HCT116 (cell line): ENCODE results near the gene MTHFD1L. TPM values are rescaled to one million over a fixed set of nuclear protein-coding genes. Genes with fewer than 3 reads are reported as not detected.
"Not testable (repeated sequence)": the region's sequence is repeated elsewhere in the genome, so short reads cannot be mapped to it uniquely, and the experiment has no call there.

Experiments
- ATAC-seq: fragments of 200-7000 bp; cut with Tn5 transposase; 2 replicates; pipeline ENCODE4 v1.9.1; 2020; ENCODE audit warnings: mild to moderate bottlenecking, moderate library complexity
- BruUV-seq: library from RNA; stranded (reverse); fragments of 400-500 nt; replicated peaks from 2 replicates; lab custom pipeline; 2021; lab: Mats Ljungman, UMichigan
- CTCF ChIA-PET: fragments of 300-600 bp; sonication (Branson Sonifier 250); formaldehyde crosslinking; loops from one replicate; lab custom pipeline; 2021; ENCODE audit warnings: antibody characterized with exemption; lab: Charles Lee
- POLR2A ChIA-PET: fragments of 300-600, 350-600 bp; sonication (Branson Sonifier 250); formaldehyde crosslinking; loops from one replicate; lab custom pipeline; 2021; ENCODE audit warnings: antibody characterized with exemption; lab: Charles Lee
- RAD21 ChIA-PET, 2 experiments: fragments of 300-600 bp; sonication (Branson Sonifier 250); formaldehyde crosslinking; loops; one replicate each; lab custom pipeline; 2023; ENCODE audit warnings: low total read pairs in 2 of 2; ENCODE audit not compliant: uncharacterized antibody in 2 of 2, unreplicated experiment in 2 of 2, low non-redundant PET in 1 of 2; lab: Charles Lee
- DNase-seq: peaks from one replicate; pipeline ENCODE4 v3.0.0-alpha.2; 2010; ENCODE audit warnings: low read depth, low spot score
- H2AFZ ChIP-seq: fragments of 200-600 bp; shearing (Covaris generic), sonication (generic); 2 replicates; pipeline ENCODE4 v1.6.1; 2017; ENCODE audit warnings: low read depth, mixed run types, mixed read lengths, antibody characterized with exemption, low read length; ENCODE audit not compliant: poor library complexity, severe bottlenecking
- H3K27ac ChIP-seq: 2 replicates; pipeline ENCODE4 v1.5.1; 2012; ENCODE audit warnings: low read depth, low read length
- H3K27me3 ChIP-seq: fragments of 200-600 bp; sonication (generic); 2 replicates; pipeline ENCODE4 v1.6.1; 2016; ENCODE audit warnings: mixed run types, low read length, mixed read lengths; ENCODE audit not compliant: insufficient read depth
- H3K36me3 ChIP-seq, 2 experiments: fragments of 200-500 bp in 1 of 2; fragments of 200-600 bp in 1 of 2; sonication (Bioruptor generic) in 1 of 2; sonication (generic) in 1 of 2; 2 replicates each; pipeline versions ENCODE4 v1.5.1 to v1.6.1; 2014 to 2016; ENCODE audit warnings: low read length in 2 of 2, inconsistent platforms in 1 of 2, mixed read lengths in 1 of 2, mixed run types in 1 of 2; ENCODE audit not compliant: insufficient read depth in 2 of 2, control insufficient read depth in 1 of 2
- H3K4me1 ChIP-seq, 2 experiments: fragments of 200-600 bp in 1 of 2; sonication (generic) in 1 of 2; 2 replicates each; pipeline versions ENCODE4 v1.5.1 to v1.6.1; 2012 to 2017; ENCODE audit warnings: low read length in 2 of 2, inconsistent platforms in 1 of 2, mild to moderate bottlenecking in 1 of 2, mixed read lengths in 1 of 2, mixed run types in 1 of 2, moderate library complexity in 1 of 2; ENCODE audit not compliant: insufficient read depth in 2 of 2, control insufficient read depth in 1 of 2
- H3K4me2 ChIP-seq: fragments of 200-600 bp; sonication (generic); 2 replicates; pipeline ENCODE4 v1.6.1; 2017; ENCODE audit warnings: mixed run types, low read length, mixed read lengths
- H3K4me3 ChIP-seq, 2 experiments: fragments of 200-600 bp in 1 of 2; sonication (generic) in 1 of 2; replicated peaks in 1 of 2; 2 replicates each; pipeline ENCODE4 v1.5.1; 2011 to 2016; ENCODE audit warnings: low read length in 2 of 2, control low read depth in 1 of 2, low read depth in 1 of 2, mild to moderate bottlenecking in 1 of 2, mixed read lengths in 1 of 2, mixed run types in 1 of 2
- H3K79me2 ChIP-seq: fragments of 200-600 bp; sonication (generic); 2 replicates; pipeline ENCODE4 v1.6.1; 2017; ENCODE audit warnings: mild to moderate bottlenecking, mixed run types, low read length, moderate library complexity, mixed read lengths; ENCODE audit not compliant: insufficient read depth
- H3K9ac ChIP-seq: fragments of 200-600 bp; sonication (generic); 2 replicates; pipeline ENCODE4 v1.6.1; 2016; ENCODE audit warnings: low read length, mixed read lengths
- H3K9me2 ChIP-seq: fragments of 200-600 bp; sonication (generic), shearing (Covaris generic); 2 replicates; pipeline ENCODE4 v1.6.1; 2017; ENCODE audit warnings: mixed run types, mild to moderate bottlenecking, moderate library complexity; ENCODE audit not compliant: insufficient read depth
- H3K9me3 ChIP-seq, 2 experiments: fragments of 200-500 bp in 1 of 2; fragments of 200-600 bp in 1 of 2; sonication (Bioruptor generic) in 1 of 2; sonication (generic) in 1 of 2; 2 replicates each; pipeline ENCODE4 v1.6.1; 2014 to 2017; ENCODE audit warnings: low read length in 2 of 2, mixed read lengths in 2 of 2, inconsistent platforms in 1 of 2, low read depth in 1 of 2, mild to moderate bottlenecking in 1 of 2, mixed run types in 1 of 2, moderate library complexity in 1 of 2; ENCODE audit not compliant: control insufficient read depth in 1 of 2, insufficient read depth in 1 of 2
- H4K20me1 ChIP-seq: fragments of 200-600 bp; sonication (generic), shearing (Covaris generic); 2 replicates; pipeline ENCODE4 v1.6.1; 2017; ENCODE audit warnings: mixed run types, mild to moderate bottlenecking, moderate library complexity; ENCODE audit not compliant: insufficient read depth
- EGR1 ChIP-seq: IDR thresholded peaks from 2 replicates; pipeline ENCODE4 v1.6.1; 2012; ENCODE audit warnings: low read depth
- FOSL1 ChIP-seq: IDR thresholded peaks from 2 replicates; pipeline ENCODE4 v1.6.1; 2012; ENCODE audit warnings: low read depth
- JUND ChIP-seq: IDR thresholded peaks from 2 replicates; pipeline ENCODE4 v1.6.1; 2012
- MAX ChIP-seq: IDR thresholded peaks from 2 replicates; pipeline ENCODE4 v1.6.1; 2012
- RAD21 ChIP-seq: IDR thresholded peaks from 2 replicates; pipeline ENCODE4 v1.6.1; 2012; ENCODE audit warnings: low read depth, mild to moderate bottlenecking
- REST ChIP-seq: IDR thresholded peaks from 2 replicates; pipeline ENCODE4 v1.6.1; 2012; ENCODE audit warnings: low read depth
- SIN3A ChIP-seq: IDR thresholded peaks from 2 replicates; pipeline ENCODE4 v1.6.1; 2012; ENCODE audit warnings: low read depth
- YY1 ChIP-seq: IDR thresholded peaks from 2 replicates; pipeline ENCODE4 v1.6.1; 2011; ENCODE audit warnings: low read length, low read depth, moderate library complexity, mild to moderate bottlenecking; ENCODE audit not compliant: insufficient replicate concordance; ENCODE audit errors: extremely low read depth
- ZFX ChIP-seq: fragments of 450-650 bp; IDR thresholded peaks from 2 replicates; pipeline ENCODE4 v1.6.1; 2017
- ZNF274 ChIP-seq: fragments of 200-500 bp; sonication (Bioruptor generic); IDR thresholded peaks from 2 replicates; pipeline ENCODE4 v1.6.1; 2014; ENCODE audit warnings: mild to moderate bottlenecking, low read depth, low read length, inconsistent platforms
- intact Hi-C: fragments of 100-400 bp; cut with micrococcal nuclease; formaldehyde crosslinking; loops from 2 replicates; pipeline ENCODE4 v1.10.0; 2022
- total RNA-seq: library from RNA; stranded (reverse); gene quantifications from one replicate; pipeline ENCODE4 v1.2.1, GENCODE V29; 2021; ENCODE audit not compliant: unreplicated experiment
- TF ChIP-seq, protein P1 (sequence below): IDR thresholded peaks from 2 replicates; pipeline ENCODE4 v1.6.1; 2012

MTHFD1L gene
- total RNA-seq, 1 experiment from 2014 or later: 127 TPM

DNA sequence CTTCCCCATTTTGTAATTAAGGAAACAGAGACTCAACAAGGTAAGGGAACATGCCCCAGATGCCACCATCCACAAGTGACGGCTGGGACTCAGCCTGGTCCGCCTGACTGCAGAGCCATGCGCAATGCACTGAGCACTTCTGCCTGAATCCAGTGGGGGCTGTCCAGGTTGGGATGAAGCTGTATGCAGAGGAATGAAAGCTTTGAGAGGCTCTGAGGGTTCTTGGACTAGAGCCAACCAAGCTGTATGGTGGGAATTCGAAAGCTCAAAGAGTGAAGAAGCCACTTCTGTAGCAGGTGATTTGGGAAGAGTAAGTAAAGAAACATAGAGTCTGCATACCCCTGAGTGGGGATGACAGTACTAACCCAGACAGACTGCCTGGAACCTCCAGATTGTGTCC, 246.6 kb downstream of the MTHFD1L start:
- no peaks in the 10 kb centered on the region for H3K36me3 ChIP-seq
- no peak for DNase-seq
- TF ChIP-seq EGR1 (no peak), RAD21 (no peak), FOSL1 (no peak), JUND (no peak), REST (no peak), SIN3A (no peak), ZFX (no peak), ZNF274 (no peak), YY1 (no peak), MAX (no peak)
- TF ChIP-seq, protein P1, sequence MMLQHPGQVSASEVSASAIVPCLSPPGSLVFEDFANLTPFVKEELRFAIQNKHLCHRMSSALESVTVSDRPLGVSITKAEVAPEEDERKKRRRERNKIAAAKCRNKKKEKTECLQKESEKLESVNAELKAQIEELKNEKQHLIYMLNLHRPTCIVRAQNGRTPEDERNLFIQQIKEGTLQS: no peak
- TF ChIP-seq, all 23 proteins: peak for 0
- ChIA-PET RAD21 (no interaction called here), CTCF (no interaction called here), POLR2A (interaction anchor here (1.0 kb wide), 1 partner anchor 214 kb away, joined by 3 read pairs; no protein-coding TSS in a partner anchor)
- H3K9ac ChIP-seq: no peak overlapping the region
- no peaks in the 10 kb centered on the region for H3K9me2 ChIP-seq
- no peak overlapping the region for H3K4me3 ChIP-seq
- BruUV-seq: no TSS peak
- H3K4me1 ChIP-seq: peaks cover 13 to 57% of the 10 kb centered on the region in 2 experiments
- H4K20me1 ChIP-seq: no peaks in the 10 kb centered on the region
- H2AFZ ChIP-seq: no peak overlapping the region
- intact Hi-C loops: no loop called here
- H3K27ac ChIP-seq: no peak overlapping the region
- H3K9me3 ChIP-seq: no peaks in the 10 kb centered on the region
- no peaks in the 10 kb centered on the region for H3K27me3 ChIP-seq
- H3K4me2 ChIP-seq: no peak overlapping the region
- ATAC-seq: peak; percentile 44; the same call in 1 of the 2 replicates
- H3K79me2 ChIP-seq: no peaks in the 10 kb centered on the region

DNA sequence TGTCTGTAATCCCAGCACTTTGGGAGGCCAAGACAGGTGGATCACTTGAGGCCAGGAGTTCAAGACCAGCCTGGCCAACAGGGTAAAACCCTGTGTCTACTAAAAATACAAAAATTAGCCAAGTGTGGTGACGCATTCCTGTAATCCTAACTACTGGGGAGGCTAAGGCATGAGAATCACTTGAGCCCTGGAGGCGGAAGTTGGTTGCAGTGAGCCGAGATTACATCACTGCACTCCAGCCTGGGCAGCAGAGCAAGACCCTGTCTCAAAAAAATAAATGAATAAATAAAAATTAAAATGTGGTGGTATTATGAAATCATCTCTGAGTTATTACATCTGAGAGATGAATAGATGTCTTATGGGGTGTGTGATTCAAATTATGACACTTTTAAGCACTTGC, 247.4 kb downstream of the MTHFD1L start:
- H3K4me2 ChIP-seq, H3K27ac ChIP-seq, H4K20me1 ChIP-seq, H3K4me3 ChIP-seq, DNase-seq, H2AFZ ChIP-seq, H3K9ac ChIP-seq, H3K79me2 ChIP-seq, BruUV-seq, RAD21 ChIA-PET, CTCF ChIA-PET, intact Hi-C loops, H3K9me3 ChIP-seq, H3K9me2 ChIP-seq, H3K27me3 ChIP-seq, ATAC-seq, H3K36me3 ChIP-seq: not testable (repeated sequence)
- POLR2A ChIA-PET: interaction anchor here (1.0 kb wide), 1 partner anchor 213 kb away, joined by 3 read pairs; no protein-coding TSS in a partner anchor
- peaks cover 13 to 50% of the 10 kb centered on the region in 2 experiments for H3K4me1 ChIP-seq
